CD8-positive, alpha-beta memory T cell (primary cell): Measurements from ENCODE around the gene MRGPRX2. TPM values are rescaled to one million over a fixed set of nuclear protein-coding genes. Genes with fewer than 3 reads are reported as not detected.

Experiments
- CTCF ChIA-PET: fragments of 350-600 bp; sonication (Branson Sonifier 250); formaldehyde crosslinking; loops from one replicate; lab custom pipeline; 2021; ENCODE audit warnings: antibody characterized with exemption; lab: Charles Lee
- POLR2A ChIA-PET: fragments of 350-600 bp; sonication (Branson Sonifier 250); formaldehyde crosslinking; loops from one replicate; lab custom pipeline; 2021; ENCODE audit warnings: antibody characterized with exemption; lab: Charles Lee
- DNase-seq, 5 donors: peaks; one replicate each; pipeline versions ENCODE4 v3.0.0 to v3.0.0-alpha.2; 2020 to 2022; ENCODE audit warnings: mixed read lengths in 1 of 5
- H3K27ac ChIP-seq: one replicate; pipeline ENCODE4 v1.7.0; 2013; ENCODE audit warnings: low read depth, mild to moderate bottlenecking, low read length, moderate library complexity
- H3K27me3 ChIP-seq: 2 replicates; pipeline ENCODE4 v1.7.0; 2013; ENCODE audit warnings: low read length, mild to moderate bottlenecking; ENCODE audit not compliant: insufficient read depth, poor library complexity, severe bottlenecking
- H3K36me3 ChIP-seq: 2 replicates; pipeline ENCODE4 v1.7.0; 2013; ENCODE audit warnings: mild to moderate bottlenecking, low read length, moderate library complexity; ENCODE audit not compliant: insufficient read depth
- H3K4me1 ChIP-seq: 2 replicates; pipeline ENCODE4 v1.7.0; 2013; ENCODE audit warnings: mild to moderate bottlenecking, low read length, moderate library complexity; ENCODE audit not compliant: insufficient read depth
- H3K4me3 ChIP-seq: 2 replicates; pipeline ENCODE4 v1.7.0; 2013; ENCODE audit warnings: mild to moderate bottlenecking, low read length
- H3K9me3 ChIP-seq: 2 replicates; pipeline ENCODE4 v1.7.0; 2013; ENCODE audit warnings: mild to moderate bottlenecking, low read length
- H3K27ac Mint-ChIP-seq, 8 donors: one replicate each; pipeline ENCODE4 v1.8.0; 2020 to 2021; ENCODE audit warnings: mixed read lengths in 8 of 8, mild to moderate bottlenecking in 6 of 8, inconsistent platforms in 3 of 8, moderate library complexity in 3 of 8
- H3K27me3 Mint-ChIP-seq, 2 donors: one replicate each; pipeline ENCODE4 v1.8.0; 2020 to 2021; ENCODE audit warnings: mixed read lengths in 2 of 2, mild to moderate bottlenecking in 1 of 2, moderate library complexity in 1 of 2
- H3K36me3 Mint-ChIP-seq, 3 donors: one replicate each; pipeline ENCODE4 v1.8.0; 2020 to 2021; ENCODE audit warnings: mixed read lengths in 3 of 3, inconsistent platforms in 1 of 3, mild to moderate bottlenecking in 1 of 3
- H3K4me1 Mint-ChIP-seq, 3 donors: one replicate each; pipeline ENCODE4 v1.8.0; 2020 to 2021; ENCODE audit warnings: mixed read lengths in 3 of 3, inconsistent platforms in 1 of 3, mild to moderate bottlenecking in 1 of 3
- H3K4me3 Mint-ChIP-seq, 7 donors: one replicate each; pipeline ENCODE4 v1.8.0; 2020 to 2021; ENCODE audit warnings: mixed read lengths in 7 of 7, mild to moderate bottlenecking in 6 of 7, moderate library complexity in 4 of 7, inconsistent platforms in 2 of 7
- H3K9me3 Mint-ChIP-seq, 5 donors: one replicate each; pipeline ENCODE4 v1.8.0; 2020 to 2022; ENCODE audit warnings: mixed read lengths in 5 of 5, mild to moderate bottlenecking in 3 of 5, moderate library complexity in 2 of 5, inconsistent platforms in 1 of 5
- polyA plus RNA-seq: library from polyadenylated mRNA; unstranded; fragments of 300-500 nt; fragmentation: Illumina TruSeq; gene quantifications from one replicate; pipeline ENCODE4 v1.2.3, GENCODE V29; 2021
- total RNA-seq, 2 experiments: library from RNA; stranded (reverse); gene quantifications; one replicate each; pipeline ENCODE4 v1.2.3, GENCODE V29; 2021

MRGPRX2 gene
- total and polyA plus RNA-seq, 3 experiments from 2014 or later = not detected

DNA sequence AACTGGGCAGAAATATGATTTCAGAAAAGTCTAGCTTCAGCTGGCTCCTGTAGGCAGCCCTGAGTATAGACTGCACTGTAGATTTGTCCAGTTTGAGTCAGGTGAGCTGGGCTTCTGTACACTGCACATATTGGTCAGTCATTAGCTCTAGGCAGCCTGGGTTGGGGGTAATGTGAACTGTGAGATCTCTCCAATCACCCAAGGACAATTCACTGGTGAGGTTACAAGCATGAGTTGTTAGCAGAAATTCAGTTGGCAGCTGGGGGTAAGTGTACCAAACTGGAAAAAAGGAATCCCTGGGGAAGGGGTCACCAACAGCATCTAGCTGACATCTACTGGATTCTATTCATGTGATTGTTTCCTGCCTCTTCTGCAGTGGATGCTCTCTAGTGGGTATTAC, 39.7 kb downstream of the MRGPRX2 start:
- Mint-ChIP-seq H3K36me3 (no peaks in the 10 kb centered on the region), H3K4me1 (no peaks in the 10 kb centered on the region), H3K27ac (no peak overlapping the region), H3K9me3 (no peaks in the 10 kb centered on the region), H3K27me3 (peaks cover 21 to 71% of the 10 kb centered on the region in 2 donors), H3K4me3 (no peak overlapping the region)
- Histone ChIP-seq H3K4me3 (no peak overlapping the region), H3K9me3 (no peaks in the 10 kb centered on the region), H3K4me1 (no peaks in the 10 kb centered on the region), H3K27ac (no peak overlapping the region), H3K27me3 (no peaks in the 10 kb centered on the region), H3K36me3 (no peaks in the 10 kb centered on the region)
- ChIA-PET CTCF (no interaction called here), POLR2A (no interaction called here)
- no peak for DNase-seq

DNA sequence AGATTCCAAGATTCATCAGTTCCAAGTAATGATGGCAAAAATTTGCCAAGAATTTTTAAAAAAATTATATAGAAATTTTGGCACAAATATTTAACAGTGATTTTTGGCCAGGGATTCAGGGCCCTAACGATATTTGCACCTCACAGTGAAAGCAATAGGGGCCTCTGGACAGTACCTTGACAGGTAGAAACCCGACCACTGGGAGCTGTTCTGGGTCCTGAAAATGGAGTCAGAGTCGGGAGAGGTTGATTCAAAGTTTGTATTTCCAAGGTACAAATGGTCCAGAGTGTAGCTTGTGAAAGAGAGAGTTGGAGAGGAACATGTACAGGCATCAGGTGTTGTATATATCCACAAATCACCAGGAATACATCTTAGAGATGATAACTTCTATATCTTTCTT, 41.6 kb downstream of the MRGPRX2 start:
- Histone ChIP-seq H3K27ac (no peak overlapping the region), H3K36me3 (no peaks in the 10 kb centered on the region), H3K9me3 (no peaks in the 10 kb centered on the region), H3K27me3 (no peaks in the 10 kb centered on the region), H3K4me3 (no peak overlapping the region), H3K4me1 (no peaks in the 10 kb centered on the region)
- Mint-ChIP-seq H3K27me3 (peaks cover 18 to 60% of the 10 kb centered on the region in 2 donors), H3K4me1 (no peaks in the 10 kb centered on the region), H3K27ac (no peak overlapping the region), H3K4me3 (no peak overlapping the region), H3K36me3 (no peaks in the 10 kb centered on the region), H3K9me3 (no peaks in the 10 kb centered on the region)
- ChIA-PET POLR2A (no interaction called here), CTCF (no interaction called here)
- no peak for DNase-seq

DNA sequence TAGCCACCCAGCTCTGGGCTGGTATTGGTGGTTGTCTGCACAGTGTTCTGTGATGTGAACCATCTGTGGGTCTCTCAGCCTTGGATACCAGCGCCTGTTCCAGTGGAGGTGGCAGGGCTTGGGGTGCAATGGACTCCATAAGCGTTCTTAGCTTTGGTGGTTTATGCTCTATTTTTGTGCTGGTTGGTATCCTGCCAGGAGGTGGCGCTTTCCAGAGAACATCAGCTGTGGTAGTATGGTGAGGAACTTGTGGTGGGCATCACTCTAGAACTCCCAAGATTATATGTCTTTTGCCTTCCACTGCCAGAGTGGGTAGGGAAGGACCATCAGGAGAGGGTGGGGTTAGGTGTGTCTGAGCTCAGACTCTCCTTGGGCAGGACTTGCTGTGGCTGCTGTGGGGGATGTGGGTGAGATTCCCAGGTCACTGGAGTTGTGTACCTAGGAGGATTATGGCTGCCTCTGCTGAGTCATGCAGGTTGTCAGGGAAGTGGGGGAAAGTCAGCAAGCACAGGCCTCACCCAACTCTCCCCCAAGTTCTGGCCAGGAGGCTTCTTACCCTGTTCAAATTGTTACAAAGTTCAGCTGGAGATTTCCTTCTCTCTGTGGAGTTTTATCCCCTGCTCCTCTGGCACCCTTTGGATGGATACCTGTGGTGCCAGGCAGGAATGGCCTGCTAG, 47.2 kb downstream of the MRGPRX2 start:
- H3K27me3 ChIP-seq = no peaks in the 10 kb centered on the region
- Mint-ChIP-seq H3K4me3 (no peak overlapping the region), H3K9me3 (peaks cover 3 to 14% (median 7%) of the 10 kb centered on the region in 5 donors), H3K4me1 (no peaks in the 10 kb centered on the region), H3K36me3 (no peaks in the 10 kb centered on the region), H3K27me3 (peaks cover 13 to 45% of the 10 kb centered on the region in 2 donors), H3K27ac (peak overlapping the region in 1 of 8 donors; percentile 10)
- H3K9me3 ChIP-seq = no peaks in the 10 kb centered on the region
- ChIA-PET CTCF (no interaction called here), POLR2A (no interaction called here)
- no peaks in the 10 kb centered on the region for H3K4me1 ChIP-seq
- no peak overlapping the region for H3K27ac ChIP-seq
- H3K36me3 ChIP-seq = no peaks in the 10 kb centered on the region
- DNase-seq = no peak
- H3K4me3 ChIP-seq = no peak overlapping the region

DNA sequence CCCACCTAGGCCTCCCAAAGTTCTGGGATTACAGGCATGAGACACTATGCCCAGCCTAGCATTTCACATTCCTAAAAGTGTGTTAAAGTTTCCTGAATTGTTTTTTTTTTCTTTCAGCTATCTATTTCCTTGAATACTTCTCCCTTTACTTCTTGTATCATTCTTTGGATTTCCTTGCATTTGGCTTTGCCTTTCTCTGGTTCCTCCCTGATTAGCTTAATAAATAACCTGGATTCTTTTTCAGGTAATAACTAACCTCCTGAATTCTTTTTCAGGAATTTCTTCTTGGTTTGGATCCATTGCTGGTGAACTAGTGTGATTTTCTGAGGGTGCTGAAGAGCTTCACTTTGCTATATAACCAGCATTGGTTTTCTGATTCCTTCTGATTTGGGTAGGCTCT, 47.9 kb downstream of the MRGPRX2 start:
- H3K27me3 ChIP-seq = no peaks in the 10 kb centered on the region
- Mint-ChIP-seq H3K4me1 (no peaks in the 10 kb centered on the region), H3K27ac (no peak overlapping the region), H3K27me3 (peaks cover 11 to 39% of the 10 kb centered on the region in 2 donors), H3K9me3 (peaks cover 3 to 14% (median 11%) of the 10 kb centered on the region in 5 donors), H3K4me3 (no peak overlapping the region), H3K36me3 (no peaks in the 10 kb centered on the region)
- H3K36me3 ChIP-seq = no peaks in the 10 kb centered on the region
- no peaks in the 10 kb centered on the region for H3K9me3 ChIP-seq
- H3K4me1 ChIP-seq = no peaks in the 10 kb centered on the region
- H3K27ac ChIP-seq = no peak overlapping the region
- ChIA-PET CTCF (no interaction called here), POLR2A (no interaction called here)
- DNase-seq = no peak
- no peak overlapping the region for H3K4me3 ChIP-seq

Other genes with a start within 250 kb of the MRGPRX2 start
- not detected for gene MRGPRX1, start 121.3 kb downstream of the MRGPRX2 start, total RNA-seq
- not detected for gene MRGPRX1, start 121.3 kb downstream of the MRGPRX2 start, polyA plus RNA-seq
- gene ZDHHC13, start 56.5 kb upstream of the MRGPRX2 start, total RNA-seq = 10 to 100 TPM; 22.1 to 22.6 TPM
- 16.6 TPM for gene ZDHHC13, start 56.5 kb upstream of the MRGPRX2 start, polyA plus RNA-seq
- gene CSRP3, start 141.3 kb upstream of the MRGPRX2 start, total RNA-seq = not detected
- gene CSRP3, start 141.3 kb upstream of the MRGPRX2 start, polyA plus RNA-seq = not detected
- 10 to 100 TPM; 12.7 to 16.5 TPM for gene E2F8, start 180.2 kb upstream of the MRGPRX2 start, total RNA-seq
- gene E2F8, start 180.2 kb upstream of the MRGPRX2 start, polyA plus RNA-seq = 0.16 TPM